GM12878 (cell line): ENCODE measurements around the gene LRRC7. TPM values are rescaled to one million over a fixed set of nuclear protein-coding genes. Genes with fewer than 3 reads are reported as not detected.

ENCODE experiments used
- CHD2 ChIP-seq: IDR thresholded peaks from 2 replicates; pipeline ENCODE4 v1.6.1; 2011; ENCODE audit warnings: low read depth, low read length, improper control_type of control experiment, borderline replicate concordance
- MYC ChIP-seq: IDR thresholded peaks from 2 replicates; pipeline ENCODE4 v1.6.1; 2011; ENCODE audit warnings: mild to moderate bottlenecking, low read length, moderate library complexity, inconsistent platforms; ENCODE audit not compliant: insufficient read depth, insufficient replicate concordance, insufficient read length, severe bottlenecking
- NKRF ChIP-seq: fragments of 450-650 bp; conservative IDR thresholded peaks from 2 replicates; pipeline ENCODE4 v1.6.1; 2017; ENCODE audit warnings: mild to moderate bottlenecking, moderate library complexity
- PML ChIP-seq: IDR thresholded peaks from 2 replicates; pipeline ENCODE4 v1.6.1; 2012; ENCODE audit warnings: low read length, inconsistent platforms
- polyA plus RNA-seq, 11 experiments: library from polyadenylated mRNA; depleted of rRNA in 4 of 11; unstranded in 6 of 11; stranded (reverse) in 5 of 11; fragments of >200 nt; fragmentation: Nextera tagmentation in 4 of 11; fragmentation: Illumina TruSeq in 1 of 11; extraction: Ambion mirVana in 4 of 11; extraction: Trizol in 1 of 11; gene quantifications; 1 replicate in 1 of 11; 2 replicates in 10 of 11; pipeline versions ENCODE4 v1.2.1 to v1.2.3, GENCODE V29; 2011 to 2016; ENCODE audit warnings: inconsistent platforms in 2 of 11, missing spikeins in 2 of 11, low read depth in 1 of 11
- total RNA-seq, 4 experiments: library from RNA; depleted of rRNA in 3 of 4; stranded (reverse); fragments of >200 nt in 3 of 4; fragmentation: Illumina TruSeq in 1 of 4; extraction: Trizol in 1 of 4; gene quantifications; 2 replicates each; pipeline versions ENCODE4 v1.2.1 to v1.2.3, GENCODE V29; 2013 to 2021
- TF ChIP-seq, protein P1 (sequence below): IDR thresholded peaks from 2 replicates; pipeline ENCODE4 v1.6.1; 2011; ENCODE audit warnings: borderline replicate concordance, low read depth, mild to moderate bottlenecking, moderate library complexity, mixed read lengths, low read length; ENCODE audit not compliant: insufficient read depth; ENCODE audit errors: extremely low read length
- TF ChIP-seq, protein P2 (sequence below): fragments of 450-650 bp; IDR thresholded peaks from 2 replicates; pipeline ENCODE4 v1.6.1; 2017; ENCODE audit warnings: mild to moderate bottlenecking, low read depth, inconsistent platforms; ENCODE audit not compliant: poor library complexity, severe bottlenecking
- TF ChIP-seq, protein P3 (sequence below): IDR thresholded peaks from 2 replicates; pipeline ENCODE4 v1.6.1; 2012; ENCODE audit warnings: mild to moderate bottlenecking, low read depth, low read length

LRRC7 gene
- total and polyA plus RNA-seq, 10 of the 15 experiments (the other 5 are each of a cell fraction or from before 2014, with no cell fraction given), result 0.05 to 1.4 (median 0.24) TPM; not detected in 5

- TF ChIP-seq, protein P1, sequence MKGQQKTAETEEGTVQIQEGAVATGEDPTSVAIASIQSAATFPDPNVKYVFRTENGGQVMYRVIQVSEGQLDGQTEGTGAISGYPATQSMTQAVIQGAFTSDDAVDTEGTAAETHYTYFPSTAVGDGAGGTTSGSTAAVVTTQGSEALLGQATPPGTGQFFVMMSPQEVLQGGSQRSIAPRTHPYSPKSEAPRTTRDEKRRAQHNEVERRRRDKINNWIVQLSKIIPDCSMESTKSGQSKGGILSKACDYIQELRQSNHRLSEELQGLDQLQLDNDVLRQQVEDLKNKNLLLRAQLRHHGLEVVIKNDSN, result no peak
- TF ChIP-seq CHD2 (no peak), MYC (no peak), NKRF (no peak), PML (no peak)
- TF ChIP-seq, protein P2, sequence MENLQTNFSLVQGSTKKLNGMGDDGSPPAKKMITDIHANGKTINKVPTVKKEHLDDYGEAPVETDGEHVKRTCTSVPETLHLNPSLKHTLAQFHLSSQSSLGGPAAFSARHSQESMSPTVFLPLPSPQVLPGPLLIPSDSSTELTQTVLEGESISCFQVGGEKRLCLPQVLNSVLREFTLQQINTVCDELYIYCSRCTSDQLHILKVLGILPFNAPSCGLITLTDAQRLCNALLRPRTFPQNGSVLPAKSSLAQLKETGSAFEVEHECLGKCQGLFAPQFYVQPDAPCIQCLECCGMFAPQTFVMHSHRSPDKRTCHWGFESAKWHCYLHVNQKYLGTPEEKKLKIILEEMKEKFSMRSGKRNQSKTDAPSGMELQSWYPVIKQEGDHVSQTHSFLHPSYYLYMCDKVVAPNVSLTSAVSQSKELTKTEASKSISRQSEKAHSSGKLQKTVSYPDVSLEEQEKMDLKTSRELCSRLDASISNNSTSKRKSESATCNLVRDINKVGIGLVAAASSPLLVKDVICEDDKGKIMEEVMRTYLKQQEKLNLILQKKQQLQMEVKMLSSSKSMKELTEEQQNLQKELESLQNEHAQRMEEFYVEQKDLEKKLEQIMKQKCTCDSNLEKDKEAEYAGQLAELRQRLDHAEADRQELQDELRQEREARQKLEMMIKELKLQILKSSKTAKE, result no peak
- TF ChIP-seq, protein P3, sequence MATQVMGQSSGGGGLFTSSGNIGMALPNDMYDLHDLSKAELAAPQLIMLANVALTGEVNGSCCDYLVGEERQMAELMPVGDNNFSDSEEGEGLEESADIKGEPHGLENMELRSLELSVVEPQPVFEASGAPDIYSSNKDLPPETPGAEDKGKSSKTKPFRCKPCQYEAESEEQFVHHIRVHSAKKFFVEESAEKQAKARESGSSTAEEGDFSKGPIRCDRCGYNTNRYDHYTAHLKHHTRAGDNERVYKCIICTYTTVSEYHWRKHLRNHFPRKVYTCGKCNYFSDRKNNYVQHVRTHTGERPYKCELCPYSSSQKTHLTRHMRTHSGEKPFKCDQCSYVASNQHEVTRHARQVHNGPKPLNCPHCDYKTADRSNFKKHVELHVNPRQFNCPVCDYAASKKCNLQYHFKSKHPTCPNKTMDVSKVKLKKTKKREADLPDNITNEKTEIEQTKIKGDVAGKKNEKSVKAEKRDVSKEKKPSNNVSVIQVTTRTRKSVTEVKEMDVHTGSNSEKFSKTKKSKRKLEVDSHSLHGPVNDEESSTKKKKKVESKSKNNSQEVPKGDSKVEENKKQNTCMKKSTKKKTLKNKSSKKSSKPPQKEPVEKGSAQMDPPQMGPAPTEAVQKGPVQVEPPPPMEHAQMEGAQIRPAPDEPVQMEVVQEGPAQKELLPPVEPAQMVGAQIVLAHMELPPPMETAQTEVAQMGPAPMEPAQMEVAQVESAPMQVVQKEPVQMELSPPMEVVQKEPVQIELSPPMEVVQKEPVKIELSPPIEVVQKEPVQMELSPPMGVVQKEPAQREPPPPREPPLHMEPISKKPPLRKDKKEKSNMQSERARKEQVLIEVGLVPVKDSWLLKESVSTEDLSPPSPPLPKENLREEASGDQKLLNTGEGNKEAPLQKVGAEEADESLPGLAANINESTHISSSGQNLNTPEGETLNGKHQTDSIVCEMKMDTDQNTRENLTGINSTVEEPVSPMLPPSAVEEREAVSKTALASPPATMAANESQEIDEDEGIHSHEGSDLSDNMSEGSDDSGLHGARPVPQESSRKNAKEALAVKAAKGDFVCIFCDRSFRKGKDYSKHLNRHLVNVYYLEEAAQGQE, result no peak
- TF ChIP-seq, all 136 proteins: peak for 0
Observed at GRCh38 chr1:69744381-69744780, 176.7 kb downstream of the LRRC7 start (continued).
